ENCODE data around the gene GARRE1.

GARRE1 gene

DNA sequence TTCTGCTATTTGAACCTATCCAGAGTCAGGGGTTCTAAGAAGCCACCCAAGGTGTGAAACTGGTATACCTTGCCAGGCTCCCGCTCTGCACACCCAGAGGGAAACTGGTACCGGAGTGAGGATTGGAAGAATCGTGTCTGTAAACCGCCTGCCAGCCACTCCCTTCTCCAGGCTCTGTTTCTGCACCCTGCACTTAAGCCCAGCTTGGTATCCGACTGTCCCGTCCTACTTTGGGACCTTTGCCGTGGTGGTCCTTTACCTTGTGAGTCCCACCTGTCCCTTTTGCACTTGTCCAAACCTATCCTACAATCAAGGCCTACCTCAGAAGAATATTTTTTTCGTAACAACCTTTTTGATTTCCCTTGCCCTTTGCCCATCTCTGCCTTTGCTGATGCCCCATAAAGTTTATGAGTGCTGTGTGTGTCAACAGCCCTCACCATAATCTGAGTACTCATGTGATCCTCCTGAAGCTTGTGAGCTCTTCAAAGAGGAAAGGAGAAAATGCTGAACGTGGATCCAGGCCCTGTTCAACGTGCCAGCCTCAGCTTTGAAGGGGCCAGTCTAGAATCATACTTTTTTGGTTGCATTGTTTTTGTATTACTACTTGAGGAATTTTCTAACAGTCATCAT, 44.7 kb downstream of the GARRE1 start:
- no peak for DNase-seq (ENCODE audit: low spot score)

DNA sequence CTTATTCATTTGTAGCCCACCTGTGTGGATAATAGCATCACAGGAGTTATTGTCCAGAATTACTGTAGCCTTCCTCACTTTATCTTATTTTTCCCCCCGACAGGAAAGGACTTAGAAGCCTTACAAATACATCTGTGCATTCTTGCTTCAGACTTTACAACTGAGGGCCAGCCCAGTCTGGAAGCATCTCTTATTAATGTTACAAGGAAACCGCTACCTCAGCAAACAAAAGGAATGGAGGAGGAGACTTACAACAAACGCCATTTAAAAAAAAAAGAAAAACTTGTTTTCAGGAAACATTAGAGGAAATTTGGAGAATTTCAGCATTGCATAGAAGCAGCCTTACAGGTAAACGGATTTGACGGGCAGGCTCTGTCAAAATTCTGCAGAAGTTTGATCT, 45.2 kb downstream of the GARRE1 start:
- DNase-seq (ENCODE audit: low spot score), result no peak

DNA sequence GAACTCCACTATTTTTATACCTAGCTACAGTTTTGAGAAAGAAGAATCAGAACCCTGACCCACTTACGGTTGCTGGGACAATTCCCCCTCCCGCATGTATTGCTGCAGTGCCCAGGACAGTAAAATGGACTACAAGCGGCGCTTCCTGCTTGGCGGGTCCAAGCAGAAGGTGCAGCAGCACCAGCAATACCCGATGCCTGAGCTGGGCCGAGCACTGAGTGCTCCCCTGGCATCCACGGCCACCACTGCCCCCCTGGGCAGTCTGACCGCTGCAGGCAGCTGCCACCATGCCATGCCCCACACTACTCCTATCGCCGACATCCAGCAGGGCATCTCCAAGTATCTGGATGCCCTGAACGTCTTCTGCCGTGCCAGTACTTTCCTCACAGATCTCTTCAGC, 46.0 kb downstream of the GARRE1 start:
- no peak for DNase-seq (ENCODE audit: low spot score)

DNA sequence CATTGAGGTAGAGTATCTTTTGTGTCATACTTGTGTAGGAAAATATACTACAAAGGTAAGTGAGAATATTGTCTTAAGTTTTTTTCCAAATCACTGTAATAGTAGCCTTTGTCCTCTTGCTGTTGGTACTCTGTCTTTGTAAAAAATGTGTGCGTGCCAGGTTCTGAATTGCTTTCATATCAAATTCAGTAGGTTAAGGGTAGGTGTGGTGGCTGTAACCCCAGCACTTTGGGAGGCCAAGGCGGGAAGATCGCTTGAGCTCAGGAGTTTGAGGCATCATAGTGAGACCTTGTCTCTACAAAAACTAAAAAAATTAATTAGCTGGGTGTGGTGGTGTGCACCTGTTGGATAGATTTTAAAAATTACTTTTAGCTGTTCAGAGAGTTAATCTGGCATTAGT, 46.6 kb downstream of the GARRE1 start:
- no peak for DNase-seq (ENCODE audit: low spot score)
